Measurements from ENCODE around the gene ARHGEF12. TPM values are rescaled to one million over a fixed set of nuclear protein-coding genes. Genes with fewer than 3 reads are reported as not detected.

ARHGEF12 gene
- total and polyA plus RNA-seq, 2 experiments from 2014 or later = 9.0 to 38.9 TPM

GRCh38 chr11:120352405-120352804 lies 16.2 kb downstream of the ARHGEF12 start:
- Histone ChIP-seq H3K4me3 (no peak overlapping the region), H3K79me2 (replicated peaks; ENCODE audit: insufficient read depth) (peaks cover 91% of the 10 kb centered on the region), H3K4me2 (no peak overlapping the region), H3K9me2 (ENCODE audit: insufficient read depth) (peaks cover 8% of the 10 kb centered on the region; the same call in 1 of the 2 replicates), H3F3A (replicated peaks; ENCODE audit: low read depth) (no peaks in the 10 kb centered on the region), H3K36me3 (ENCODE audit: insufficient read depth) (no peaks in the 10 kb centered on the region), H3K27me3 (ENCODE audit: insufficient read depth) (no peaks in the 10 kb centered on the region), H3K27ac (ENCODE audit: low read depth) (no peak overlapping the region), H2AFZ (no peak overlapping the region), H3K4me1 (ENCODE audit: insufficient read depth) (no peaks in the 10 kb centered on the region), H4K20me1 (replicated peaks; ENCODE audit: insufficient read depth) (no peaks in the 10 kb centered on the region)
- ATAC-seq (peak; percentile 71), DNase-seq (ENCODE audit: low spot score) (no peak)
- TF ChIP-seq EZH2phosphoT487 (IDR thresholded peaks at IDR 0.05; ENCODE audit: unreplicated experiment) = no peak
- no peak for TF ChIP-seq REST (IDR thresholded peaks at IDR 0.05; ENCODE audit: unreplicated experiment)
- no peak for TF ChIP-seq CREB1 (CRISPR knock-in tag; IDR thresholded peaks at IDR 0.05; ENCODE audit: low read depth)
- TF ChIP-seq NANOG (IDR thresholded peaks at IDR 0.05; ENCODE audit: borderline replicate concordance) = no peak
- TF ChIP-seq ZNF114 (CRISPR knock-in tag; IDR thresholded peaks at IDR 0.05) = no peak
- TF ChIP-seq ZNF462 (CRISPR knock-in tag; IDR thresholded peaks at IDR 0.05) = no peak
- no peak for TF ChIP-seq CTCF (conservative IDR thresholded peaks at IDR 0.05; ENCODE audit: low read depth in 2 of 2)
- Mint-ChIP-seq H3K4me1 (peaks cover 22% of the 10 kb centered on the region), H3K27ac (no peak overlapping the region; the same call in 1 of the 2 replicates), H3K9me3 (no peaks in the 10 kb centered on the region), H3K4me3 (no peak overlapping the region), H3K36me3 (ENCODE audit: low read depth) (no peaks in the 10 kb centered on the region), H3K27me3 (ENCODE audit: insufficient read depth, low read depth, poor library complexity) (peaks cover 2% of the 10 kb centered on the region)
